Measurements from ENCODE around the gene MCTP2.

Gene MCTP2

DNA sequence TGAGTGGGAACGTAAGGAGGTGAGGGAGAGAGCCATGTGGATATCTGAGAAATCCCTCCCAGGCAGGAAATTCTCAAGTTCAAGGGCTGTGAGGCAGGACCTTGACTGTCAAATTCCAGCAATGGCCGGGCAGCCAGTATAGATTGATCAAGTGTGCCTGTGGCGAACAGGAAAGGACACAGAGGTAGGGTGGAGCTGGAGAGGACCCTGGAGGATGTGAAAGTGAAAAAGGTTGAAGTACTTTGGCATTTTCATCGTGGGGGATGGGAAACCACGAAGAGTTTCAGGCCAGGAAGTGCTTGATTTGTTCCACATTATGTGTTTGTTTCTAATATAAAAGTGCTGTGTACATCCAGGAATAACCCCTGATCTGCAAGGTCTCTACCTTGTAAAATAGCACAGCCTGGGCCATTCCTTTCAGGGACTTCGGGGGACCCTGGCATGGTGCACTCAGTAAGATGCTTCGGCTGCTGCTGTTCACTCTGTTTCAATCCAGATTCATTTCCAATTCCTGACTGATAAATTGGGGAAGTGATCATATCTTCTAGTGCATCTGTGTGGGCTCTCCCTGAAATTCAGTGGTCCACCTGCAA is 156.6 kb downstream of the MCTP2 start:
- H3K9me3 ChIP-seq (ENCODE audit: insufficient read depth, low read length), result no peaks in the 10 kb centered on the region
- H3K36me3 ChIP-seq (ENCODE audit: low read length), result peaks cover 18% of the 10 kb centered on the region
- H3K9ac ChIP-seq (ENCODE audit: low read length), result no peak overlapping the region
- H3K27me3 ChIP-seq (ENCODE audit: low read length), result no peaks in the 10 kb centered on the region
- H2AFZ ChIP-seq (ENCODE audit: low read depth, low read length, severe bottlenecking), result no peak overlapping the region
- no peak overlapping the region for H3K4me2 ChIP-seq (ENCODE audit: low read depth, low read length, poor library complexity, severe bottlenecking)
- H3K9me2 ChIP-seq (replicated peaks; ENCODE audit: insufficient read depth, low read length), result no peaks in the 10 kb centered on the region
- TF ChIP-seq, protein P1, sequence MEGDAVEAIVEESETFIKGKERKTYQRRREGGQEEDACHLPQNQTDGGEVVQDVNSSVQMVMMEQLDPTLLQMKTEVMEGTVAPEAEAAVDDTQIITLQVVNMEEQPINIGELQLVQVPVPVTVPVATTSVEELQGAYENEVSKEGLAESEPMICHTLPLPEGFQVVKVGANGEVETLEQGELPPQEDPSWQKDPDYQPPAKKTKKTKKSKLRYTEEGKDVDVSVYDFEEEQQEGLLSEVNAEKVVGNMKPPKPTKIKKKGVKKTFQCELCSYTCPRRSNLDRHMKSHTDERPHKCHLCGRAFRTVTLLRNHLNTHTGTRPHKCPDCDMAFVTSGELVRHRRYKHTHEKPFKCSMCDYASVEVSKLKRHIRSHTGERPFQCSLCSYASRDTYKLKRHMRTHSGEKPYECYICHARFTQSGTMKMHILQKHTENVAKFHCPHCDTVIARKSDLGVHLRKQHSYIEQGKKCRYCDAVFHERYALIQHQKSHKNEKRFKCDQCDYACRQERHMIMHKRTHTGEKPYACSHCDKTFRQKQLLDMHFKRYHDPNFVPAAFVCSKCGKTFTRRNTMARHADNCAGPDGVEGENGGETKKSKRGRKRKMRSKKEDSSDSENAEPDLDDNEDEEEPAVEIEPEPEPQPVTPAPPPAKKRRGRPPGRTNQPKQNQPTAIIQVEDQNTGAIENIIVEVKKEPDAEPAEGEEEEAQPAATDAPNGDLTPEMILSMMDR (IDR thresholded peaks at IDR 0.05; ENCODE audit: insufficient read depth, low read length, poor library complexity, severe bottlenecking), result no peak
- TF ChIP-seq EZH2phosphoT487 (conservative IDR thresholded peaks at IDR 0.05; ENCODE audit: low read length), result no peak
- H3F3A ChIP-seq (ENCODE audit: insufficient read depth), result no peaks in the 10 kb centered on the region; the same call in 1 of the 2 replicates
- no peak overlapping the region for H3K27ac ChIP-seq (ENCODE audit: low read depth, low read length)
- no peaks in the 10 kb centered on the region for H4K20me1 ChIP-seq (ENCODE audit: low read depth, low read length)
- no peak overlapping the region for H3K4me3 ChIP-seq (ENCODE audit: insufficient read depth, low read length, poor library complexity, severe bottlenecking)
- H3K79me2 ChIP-seq (ENCODE audit: insufficient read depth, low read length), result no peaks in the 10 kb centered on the region

DNA sequence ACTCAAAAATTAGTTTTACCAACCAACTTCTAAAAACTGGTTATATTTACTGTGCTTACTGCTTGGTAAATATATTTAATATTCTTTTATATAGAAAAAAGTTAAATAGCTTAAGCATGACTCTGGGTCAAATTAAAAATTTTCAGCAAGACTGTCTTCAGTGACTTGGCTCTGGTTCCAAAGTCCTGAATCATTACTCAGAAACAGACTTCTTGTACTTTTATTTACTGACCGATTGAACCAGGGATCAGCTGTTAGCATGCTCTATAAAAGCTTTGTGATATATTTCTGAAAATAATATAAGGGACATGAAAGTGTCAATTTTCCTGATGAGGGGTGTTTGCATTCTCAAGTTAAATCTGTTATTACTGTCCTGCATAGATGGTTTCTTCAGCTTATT is 164.3 kb downstream of the MCTP2 start:
- H3K9me2 ChIP-seq (replicated peaks; ENCODE audit: insufficient read depth, low read length), result no peaks in the 10 kb centered on the region
- H3K79me2 ChIP-seq (ENCODE audit: insufficient read depth, low read length), result no peaks in the 10 kb centered on the region
- H3K4me3 ChIP-seq (ENCODE audit: insufficient read depth, low read length, poor library complexity, severe bottlenecking), result no peak overlapping the region
- H4K20me1 ChIP-seq (ENCODE audit: low read depth, low read length), result no peaks in the 10 kb centered on the region
- peaks cover 20% of the 10 kb centered on the region; the same call in 1 of the 2 replicates for H3K36me3 ChIP-seq (ENCODE audit: low read length)
- no peak overlapping the region for H3K27ac ChIP-seq (ENCODE audit: low read depth, low read length)
- H3K27me3 ChIP-seq (ENCODE audit: low read length), result no peaks in the 10 kb centered on the region
- H3K9me3 ChIP-seq (ENCODE audit: insufficient read depth, low read length), result no peaks in the 10 kb centered on the region
- H3F3A ChIP-seq (ENCODE audit: insufficient read depth), result peaks cover 4% of the 10 kb centered on the region; the same call in 1 of the 2 replicates
- no peak for TF ChIP-seq EZH2phosphoT487 (conservative IDR thresholded peaks at IDR 0.05; ENCODE audit: low read length)
- TF ChIP-seq, protein P1 (IDR thresholded peaks at IDR 0.05; ENCODE audit: insufficient read depth, low read length, poor library complexity, severe bottlenecking), result no peak
- no peak overlapping the region for H3K9ac ChIP-seq (ENCODE audit: low read length)
- no peak overlapping the region for H3K4me2 ChIP-seq (ENCODE audit: low read depth, low read length, poor library complexity, severe bottlenecking)
- H2AFZ ChIP-seq (ENCODE audit: low read depth, low read length, severe bottlenecking), result no peak overlapping the region

DNA sequence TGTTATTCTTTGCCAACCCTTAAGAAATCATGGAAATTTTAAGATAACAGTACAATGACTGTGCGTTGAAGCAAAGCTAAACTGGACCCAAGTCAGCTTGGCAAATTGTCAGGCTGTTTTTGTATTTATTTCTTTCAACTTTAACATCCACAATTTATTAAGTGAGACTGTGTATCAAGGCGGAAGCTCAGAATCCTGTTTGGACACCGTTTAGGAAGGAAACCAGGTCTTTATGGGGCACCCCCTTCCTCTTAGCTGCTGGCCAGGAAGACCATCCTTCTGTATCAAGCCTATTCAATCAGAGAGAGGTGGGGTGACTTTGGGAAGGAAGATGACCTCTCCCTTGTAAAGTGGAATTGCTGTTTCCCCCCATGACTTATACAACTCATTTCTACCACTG is 166.0 kb downstream of the MCTP2 start:
- no peak overlapping the region for H3K9ac ChIP-seq (ENCODE audit: low read length)

More for the DNA sequence above, 166.0 kb downstream of the MCTP2 start:
- no peak overlapping the region for H3K4me2 ChIP-seq (ENCODE audit: low read depth, low read length, poor library complexity, severe bottlenecking)
- no peaks in the 10 kb centered on the region for H4K20me1 ChIP-seq (ENCODE audit: low read depth, low read length)
- peaks cover 25% of the 10 kb centered on the region; the same call in 1 of the 2 replicates for H3K36me3 ChIP-seq (ENCODE audit: low read length)
- no peaks in the 10 kb centered on the region for H3K9me2 ChIP-seq (replicated peaks; ENCODE audit: insufficient read depth, low read length)
- TF ChIP-seq EZH2phosphoT487 (conservative IDR thresholded peaks at IDR 0.05; ENCODE audit: low read length), result no peak
- TF ChIP-seq, protein P1 (IDR thresholded peaks at IDR 0.05; ENCODE audit: insufficient read depth, low read length, poor library complexity, severe bottlenecking), result no peak
- no peaks in the 10 kb centered on the region for H3K79me2 ChIP-seq (ENCODE audit: insufficient read depth, low read length)
- no peak overlapping the region for H3K27ac ChIP-seq (ENCODE audit: low read depth, low read length)
- H3F3A ChIP-seq (ENCODE audit: insufficient read depth), result peaks cover 4% of the 10 kb centered on the region; the same call in 1 of the 2 replicates
- no peaks in the 10 kb centered on the region for H3K27me3 ChIP-seq (ENCODE audit: low read length)
- H3K9me3 ChIP-seq (ENCODE audit: insufficient read depth, low read length), result no peaks in the 10 kb centered on the region
- H3K4me3 ChIP-seq (ENCODE audit: insufficient read depth, low read length, poor library complexity, severe bottlenecking), result no peak overlapping the region
- H2AFZ ChIP-seq (ENCODE audit: low read depth, low read length, severe bottlenecking), result no peak overlapping the region
